ENCODE results near the gene CD276. TPM values are rescaled to one million over a fixed set of nuclear protein-coding genes. Genes with fewer than 3 reads are reported as not detected.
"Not testable (repeated sequence)": the region's sequence is repeated elsewhere in the genome, so short reads cannot be mapped to it uniquely, and the experiment has no call there.

The CD276 gene
- total RNA-seq (100 to 1,000 TPM in 4 of 9 donors, 10 to 100 TPM in 5; 68.4 to 147 (median 88.2) TPM), polyA plus RNA-seq (10 to 100 TPM; 53.4 to 100.0 (median 78.7) TPM)
- long read RNA-seq, donor 1, partial matches to known transcripts = 16 of 22 reads
- long read RNA-seq, donor 1, other reads (novel, unspliced or antisense) = 0 of 22 reads
- long read RNA-seq, donor 2, transcript CD276-202 (10 exons, 3,469 nt) = major isoform, 5 of 12 reads
- long read RNA-seq, donor 2, partial matches to known transcripts = 5 of 12 reads
- long read RNA-seq, donor 2, other reads (novel, unspliced or antisense) = 0 of 12 reads
- long read RNA-seq, donor 3, partial matches to known transcripts = 31 of 35 reads
- long read RNA-seq, donor 3, other reads (novel, unspliced or antisense) = 0 of 35 reads
- long read RNA-seq, donor 4, partial matches to known transcripts = 0 of 4 reads
- long read RNA-seq, donor 4, other reads (novel, unspliced or antisense) = 0 of 4 reads
- long read RNA-seq, donor 5, transcript CD276-202 (10 exons, 3,469 nt) = major isoform, 127 of 171 reads
- long read RNA-seq, donor 5, partial matches to known transcripts = 21 of 171 reads
- long read RNA-seq, donor 5, other reads (novel, unspliced or antisense) = 21 of 171 reads
- long read RNA-seq, donor 6, partial matches to known transcripts = 0 of 9 reads
- long read RNA-seq, donor 6, other reads (novel, unspliced or antisense) = 5 of 9 reads
- long read RNA-seq, donor 7, partial matches to known transcripts = 25 of 30 reads
- long read RNA-seq, donor 7, other reads (novel, unspliced or antisense) = 0 of 30 reads
- long read RNA-seq, donor 8, transcript CD276-202 (10 exons, 3,469 nt) = major isoform, 17 of 58 reads
- long read RNA-seq, donor 8, partial matches to known transcripts = 37 of 58 reads
- long read RNA-seq, donor 8, other reads (novel, unspliced or antisense) = 0 of 58 reads
- long read RNA-seq, donor 9, partial matches to known transcripts = 0 of 8 reads
- long read RNA-seq, donor 9, other reads (novel, unspliced or antisense) = 0 of 8 reads
- long read RNA-seq, donor 10, transcript CD276-202 (10 exons, 3,469 nt) = major isoform, 6 of 7 reads
- long read RNA-seq, donor 10, partial matches to known transcripts = 0 of 7 reads
- long read RNA-seq, donor 10, other reads (novel, unspliced or antisense) = 0 of 7 reads

GRCh38 chr15:73683777-73684580, at the start of gene CD276:
CD276 (plus strand) TSS chr15:73684383; CDS start chr15:73699640, 15,257 bp downstream.
- TF ChIP-seq POLR2A (IDR thresholded peaks at IDR 0.05) = peak; percentile 57 to 87
- TF ChIP-seq CTCF (IDR thresholded peaks at IDR 0.05) = peak in 1 of 6 experiments; percentile 29
- peak within 1 kb of the TSS; percentile 9 to 97 (median 69) for H3K4me3 ChIP-seq
- DNase-seq = peak; percentile 85 to 91 (median 88)
- H3K9me3 ChIP-seq (replicated peaks in 1 of 3) = no peaks in the 10 kb centered on the region
- 0 to 1% (median 0%) methylated on average over 7 to 69 of the region's 69 CpGs for WGBS, 4 donors
- H3K27me3 ChIP-seq = no peaks in the 10 kb centered on the region
- peaks cover 46 to 52% of the 10 kb centered on the region in 2 donors for H3K4me1 ChIP-seq (replicated peaks in 1 of 2)
- H3K27ac ChIP-seq = peak within 1 kb of the TSS; percentile 65 to 97 (median 94)
- intact Hi-C loops (cut with DNase I) = no loop called here
- H3K36me3 ChIP-seq (replicated peaks in 1 of 2) = no peaks in the 10 kb centered on the region

GRCh38 chr15:73637527-73637926, 46.7 kb upstream of the CD276 start:
- intact Hi-C loops (cut with DNase I) = loop anchor here (5.0 to 10.0 kb wide), 2 partner anchors 67 to 75 kb away; no protein-coding TSS in a partner anchor
- 56 to 71% (median 66%) methylated on average over 2 of the region's 2 CpGs for WGBS, 4 donors
- Histone ChIP-seq H3K4me1 (replicated peaks in 1 of 2) (peaks cover 7 to 9% of the 10 kb centered on the region in 2 donors), H3K36me3 (replicated peaks in 1 of 2) (no peaks in the 10 kb centered on the region), H3K27me3 (no peaks in the 10 kb centered on the region), H3K27ac (no peak overlapping the region), H3K9me3 (replicated peaks in 1 of 3) (no peaks in the 10 kb centered on the region), H3K4me3 (no peak overlapping the region)
- no peak for DNase-seq
- no peak for TF ChIP-seq CTCF (IDR thresholded peaks at IDR 0.05)
- TF ChIP-seq POLR2A (IDR thresholded peaks at IDR 0.05) = no peak

DNA sequence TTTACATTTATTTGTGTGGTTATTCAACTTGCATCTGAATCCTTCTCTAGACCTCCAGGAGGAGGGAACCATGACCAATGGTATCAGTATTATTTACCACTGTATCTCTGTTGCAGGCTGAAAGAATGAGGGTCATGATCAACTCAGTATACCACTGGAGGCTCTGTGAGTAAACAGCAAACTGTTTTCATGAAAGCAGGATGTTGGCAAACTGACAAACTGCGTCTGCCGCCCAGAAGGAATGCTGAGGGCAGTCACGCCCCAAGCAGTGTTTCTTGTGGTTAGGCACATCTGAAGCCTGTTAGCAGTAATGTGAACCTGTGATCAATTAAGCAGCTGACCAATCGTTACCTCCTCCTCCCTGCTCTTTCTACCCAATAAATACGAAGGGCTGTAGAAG, 44.7 kb upstream of the CD276 start:
- not testable (repeated sequence) for H3K27me3 ChIP-seq; H3K9me3 ChIP-seq (replicated peaks in 1 of 3); H3K4me1 ChIP-seq (replicated peaks in 1 of 2); H3K27ac ChIP-seq; H3K36me3 ChIP-seq (replicated peaks in 1 of 2); DNase-seq; H3K4me3 ChIP-seq
- 59 to 100% (median 82%) methylated on average over 1 to 5 of the region's 5 CpGs for WGBS, 4 donors
- intact Hi-C loops (cut with DNase I) = loop anchor here (2.0 to 10.0 kb wide), 3 partner anchors 59 to 77 kb away; no protein-coding TSS in a partner anchor
